GM19239 (cell line): ENCODE results near the gene ENHO.
A peak's percentile ranks its signal among the peaks of the same experiment; 100 is the strongest.

Experiments used
- DNase-seq: peaks from one replicate; pipeline ENCODE4 v3.0.0; 2011; ENCODE audit warnings: low spot score; ENCODE audit not compliant: insufficient read length
- FAIRE-seq: peaks from 2 replicates; lab custom pipeline; 2011; peaks lifted over from hg19 to GRCh38; lab: Jason Lieb, UNC

ENHO gene

GRCh38 chr9:34555936-34556525 lies 33.2 kb upstream of the ENHO start:
- DNase-seq: no peak
- no peak for FAIRE-seq

- FAIRE-seq: no peak
- no peak for DNase-seq
Measured at GRCh38 chr9:34555500-34555899, 32.7 kb upstream of the ENHO start.

GRCh38 chr9:34555002-34555348 lies 32.2 kb upstream of the ENHO start:
- FAIRE-seq: no peak
- no peak for DNase-seq

GRCh38 chr9:34554211-34555001 lies 31.6 kb upstream of the ENHO start:
- FAIRE-seq (no peak), DNase-seq (no peak)

GRCh38 chr9:34553511-34554021 lies 30.8 kb upstream of the ENHO start:
- DNase-seq (no peak), FAIRE-seq (no peak)

- FAIRE-seq (no peak), DNase-seq (no peak)
Measured at GRCh38 chr9:34552986-34553385, 30.2 kb upstream of the ENHO start.

GRCh38 chr9:34552606-34552981 lies 29.8 kb upstream of the ENHO start:
- no peak for FAIRE-seq
- no peak for DNase-seq

- no peak for FAIRE-seq
- no peak for DNase-seq
Measured at GRCh38 chr9:34551751-34552605, 29.2 kb upstream of the ENHO start.

- DNase-seq (no peak), FAIRE-seq (no peak)
Measured at GRCh38 chr9:34550681-34551270, 28.0 kb upstream of the ENHO start.

- FAIRE-seq (no peak), DNase-seq (no peak)
Measured at GRCh38 chr9:34550016-34550680, 27.4 kb upstream of the ENHO start.

- DNase-seq: no peak
- FAIRE-seq: no peak
Measured at GRCh38 chr9:34549407-34549732, 26.6 kb upstream of the ENHO start.

GRCh38 chr9:34547960-34548611 lies 25.3 kb upstream of the ENHO start:
- no peak for DNase-seq
- FAIRE-seq: peak; percentile 26

- no peak for FAIRE-seq
- no peak for DNase-seq
Measured at GRCh38 chr9:34546834-34547827, 24.3 kb upstream of the ENHO start.

GRCh38 chr9:34546102-34546833 lies 23.5 kb upstream of the ENHO start:
- DNase-seq (no peak), FAIRE-seq (no peak)

GRCh38 chr9:34545497-34545896 lies 22.7 kb upstream of the ENHO start:
- no peak for FAIRE-seq
- DNase-seq: no peak

GRCh38 chr9:34544035-34544434 lies 21.2 kb upstream of the ENHO start:
- no peak for DNase-seq
- FAIRE-seq: no peak

- no peak for FAIRE-seq
Measured at GRCh38 chr9:34541540-34541939, 18.8 kb upstream of the ENHO start.

GRCh38 chr9:34540827-34541226 lies 18.0 kb upstream of the ENHO start:
- FAIRE-seq (no peak), DNase-seq (no peak)

More at GRCh38 chr9:34541540-34541939, 18.8 kb upstream of the ENHO start:
- DNase-seq: no peak
